GM23338 (cell line): ENCODE results near the gene CARD10. TPM values are rescaled to one million over a fixed set of nuclear protein-coding genes. Genes with fewer than 3 reads are reported as not detected.
"Not testable (repeated sequence)": the region's sequence is repeated elsewhere in the genome, so short reads cannot be mapped to it uniquely, and the experiment has no call there.

ENCODE experiments used
- ATAC-seq: fragments of 200-7000 bp; cut with Tn5 transposase; 3 replicates; pipeline ENCODE4 v1.9.1; 2020
- DNase-seq: peaks from one replicate; pipeline ENCODE4 v3.0.0-alpha.2; 2015; ENCODE audit warnings: low spot score
- H2AFZ ChIP-seq: fragments of 200-600 bp; sonication (generic); 2 replicates; pipeline ENCODE4 v1.8.0; 2016; ENCODE audit warnings: antibody characterized with exemption, mild to moderate bottlenecking, moderate library complexity
- H3F3A ChIP-seq: fragments of 200-600 bp; sonication (generic); replicated peaks from 2 replicates; pipeline ENCODE4 v1.8.0; 2017; ENCODE audit warnings: antibody characterized with exemption, mixed run types, low read depth
- H3K27ac ChIP-seq: fragments of 200-600 bp; sonication (generic); 2 replicates; pipeline ENCODE4 v1.6.1; 2016; ENCODE audit warnings: low read depth
- H3K27me3 ChIP-seq: fragments of 200-600 bp; sonication (generic); 2 replicates; pipeline ENCODE4 v1.8.0; 2016; ENCODE audit warnings: mild to moderate bottlenecking, mixed run types, moderate library complexity; ENCODE audit not compliant: insufficient read depth
- H3K36me3 ChIP-seq: fragments of 200-600 bp; sonication (generic); 2 replicates; pipeline ENCODE4 v1.8.0; 2016; ENCODE audit warnings: mild to moderate bottlenecking; ENCODE audit not compliant: insufficient read depth
- H3K4me1 ChIP-seq: fragments of 200-600 bp; sonication (generic); 2 replicates; pipeline ENCODE4 v1.8.0; 2016; ENCODE audit warnings: mild to moderate bottlenecking, moderate library complexity; ENCODE audit not compliant: insufficient read depth
- H3K4me2 ChIP-seq: fragments of 200-600 bp; sonication (generic); 2 replicates; pipeline ENCODE4 v1.7.1; 2017; ENCODE audit warnings: mixed run types
- H3K4me3 ChIP-seq: fragments of 200-600 bp; sonication (generic); 2 replicates; pipeline ENCODE4 v1.6.1; 2016; ENCODE audit warnings: mixed run types
- H3K79me2 ChIP-seq: fragments of 200-600 bp; sonication (generic); replicated peaks from 2 replicates; pipeline ENCODE4 v1.8.0; 2017; ENCODE audit warnings: mild to moderate bottlenecking; ENCODE audit not compliant: insufficient read depth
- H3K9me2 ChIP-seq: fragments of 200-600 bp; sonication (generic); 2 replicates; pipeline ENCODE4 v1.8.0; 2017; ENCODE audit not compliant: insufficient read depth
- H4K20me1 ChIP-seq: fragments of 200-600 bp; sonication (generic); replicated peaks from 2 replicates; pipeline ENCODE4 v1.8.0; 2017; ENCODE audit warnings: mild to moderate bottlenecking; ENCODE audit not compliant: insufficient read depth
- H3K27ac Mint-ChIP-seq: 2 replicates; pipeline ENCODE4 v1.8.0; 2020; ENCODE audit warnings: inconsistent platforms, mild to moderate bottlenecking, moderate library complexity, mixed read lengths
- H3K27me3 Mint-ChIP-seq: 3 replicates; pipeline ENCODE4 v1.8.0; 2022; ENCODE audit warnings: low read depth, mild to moderate bottlenecking, moderate library complexity, mixed read lengths, inconsistent platforms; ENCODE audit not compliant: insufficient read depth, poor library complexity
- H3K36me3 Mint-ChIP-seq: 3 replicates; pipeline ENCODE4 v1.8.0; 2021; ENCODE audit warnings: low read depth, mild to moderate bottlenecking, inconsistent platforms, moderate library complexity, mixed read lengths
- H3K4me1 Mint-ChIP-seq: 3 replicates; pipeline ENCODE4 v1.8.0; 2020; ENCODE audit warnings: mild to moderate bottlenecking, inconsistent platforms, mixed read lengths
- H3K4me3 Mint-ChIP-seq: 3 replicates; pipeline ENCODE4 v1.8.0; 2021; ENCODE audit warnings: moderate library complexity, mild to moderate bottlenecking, inconsistent platforms, mixed read lengths
- H3K9me3 Mint-ChIP-seq: 3 replicates; pipeline ENCODE4 v1.8.0; 2020; ENCODE audit warnings: moderate library complexity, mild to moderate bottlenecking, inconsistent platforms, mixed read lengths
- CTCF ChIP-seq, 2 experiments: fragments of 200-600 bp in 1 of 2; sonication (generic) in 1 of 2; conservative IDR thresholded peaks; 2 replicates each; pipeline versions ENCODE4 v1.5.1 to v1.6.1; 2016 to 2017; ENCODE audit warnings: antibody characterized with exemption in 2 of 2, low read depth in 2 of 2, mild to moderate bottlenecking in 2 of 2, moderate library complexity in 1 of 2
- EZH2 ChIP-seq: fragments of 200-600 bp; sonication (generic); IDR thresholded peaks from one replicate; pipeline ENCODE4 v1.8.0; 2017; ENCODE audit warnings: antibody characterized with exemption, mild to moderate bottlenecking, low read depth; ENCODE audit not compliant: unreplicated experiment
- EZH2phosphoT487 ChIP-seq: fragments of 200-600 bp; sonication (generic); IDR thresholded peaks from one replicate; pipeline ENCODE4 v1.8.1; 2018; ENCODE audit warnings: antibody characterized with exemption; ENCODE audit not compliant: unreplicated experiment
- NANOG ChIP-seq: IDR thresholded peaks from 2 replicates; pipeline ENCODE4 v1.6.1; 2016; ENCODE audit warnings: antibody characterized with exemption, borderline replicate concordance
- POLR2AphosphoS5 ChIP-seq: IDR thresholded peaks from 2 replicates; pipeline ENCODE4 v1.6.1; 2016; ENCODE audit warnings: antibody characterized with exemption, low read depth
- REST ChIP-seq: IDR thresholded peaks from one replicate; pipeline ENCODE4 v1.6.1; 2018; ENCODE audit warnings: antibody characterized with exemption; ENCODE audit not compliant: unreplicated experiment
- ZNF114 ChIP-seq: fragments of 250-450 bp; sonication (Bioruptor Pico); IDR thresholded peaks from 2 replicates; pipeline ENCODE4 v1.5.0; 2020; ENCODE audit warnings: mild to moderate bottlenecking, moderate library complexity
- polyA plus RNA-seq: library from polyadenylated mRNA; unstranded; fragments of >200 nt; fragmentation: Nextera tagmentation; extraction: Ambion mirVana; gene quantifications from 2 replicates; pipeline ENCODE4 v1.2.1, GENCODE V29; 2016
- total RNA-seq: library from RNA; depleted of rRNA; stranded (reverse); fragments of >200 nt; shearing (Covaris generic); gene quantifications from 2 replicates; pipeline ENCODE4 v1.2.3, GENCODE V29; 2014

Gene CARD10
- total and polyA plus RNA-seq, 2 experiments from 2014 or later = 5.4 to 17.2 TPM

- H4K20me1 ChIP-seq, H3K27me3 ChIP-seq, H3K36me3 Mint-ChIP-seq, H3K9me3 Mint-ChIP-seq, H3K4me3 ChIP-seq, ATAC-seq, H3K27ac Mint-ChIP-seq, H3K9me2 ChIP-seq, H3K4me2 ChIP-seq, H3K36me3 ChIP-seq, H3K79me2 ChIP-seq, H3K4me3 Mint-ChIP-seq, H3K27ac ChIP-seq, H2AFZ ChIP-seq, DNase-seq: not testable (repeated sequence)
- Histone ChIP-seq H3F3A (peaks cover 16% of the 10 kb centered on the region), H3K4me1 (peaks cover 33% of the 10 kb centered on the region)
- Mint-ChIP-seq H3K27me3 (peaks cover 23% of the 10 kb centered on the region), H3K4me1 (peaks cover 42% of the 10 kb centered on the region)
These were observed 31.7 kb upstream of the CARD10 start for GRCh38 chr22:37550921-37551320.

GRCh38 chr22:37549704-37550059 is 30.5 kb upstream of the CARD10 start:
- Histone ChIP-seq H3K4me3 (no peak overlapping the region), H3K79me2 (no peaks in the 10 kb centered on the region), H3K9me2 (no peaks in the 10 kb centered on the region), H3K36me3 (no peaks in the 10 kb centered on the region), H3K27ac (no peak overlapping the region), H3K4me1 (peaks cover 37% of the 10 kb centered on the region), H3F3A (peaks cover 19% of the 10 kb centered on the region), H3K4me2 (no peak overlapping the region), H4K20me1 (no peaks in the 10 kb centered on the region), H2AFZ (no peak overlapping the region), H3K27me3 (no peaks in the 10 kb centered on the region)
- TF ChIP-seq NANOG (no peak), EZH2phosphoT487 (no peak), CTCF (conservative IDR thresholded peaks at IDR 0.05; ENCODE audit: low read depth in 2 of 2) (peak in 1 of 2 experiments; percentile 25; a peak in 3 of 4 replicates), REST (no peak)
- ATAC-seq (no peak), DNase-seq (no peak)
- Mint-ChIP-seq H3K27ac (no peak overlapping the region), H3K4me3 (no peak overlapping the region), H3K9me3 (no peaks in the 10 kb centered on the region), H3K27me3 (peaks cover 19% of the 10 kb centered on the region), H3K36me3 (no peaks in the 10 kb centered on the region), H3K4me1 (peaks cover 42% of the 10 kb centered on the region)

GRCh38 chr22:37547251-37547741 is 28.1 kb upstream of the CARD10 start:
- DNase-seq (no peak), ATAC-seq (no peak)
- Histone ChIP-seq H2AFZ (peak overlapping the region; percentile 63; the same call in 1 of the 2 replicates), H3K4me3 (no peak overlapping the region; the same call in 1 of the 2 replicates), H3K27me3 (no peaks in the 10 kb centered on the region), H3F3A (peaks cover 15% of the 10 kb centered on the region), H3K4me2 (peak overlapping the region; percentile 92; the same call in 1 of the 2 replicates), H3K27ac (peak overlapping the region; percentile 97), H3K36me3 (no peaks in the 10 kb centered on the region), H3K4me1 (peaks cover 28% of the 10 kb centered on the region), H3K9me2 (no peaks in the 10 kb centered on the region), H4K20me1 (no peaks in the 10 kb centered on the region), H3K79me2 (no peaks in the 10 kb centered on the region)
- peaks cover 17% of the 10 kb centered on the region for H3K27me3 Mint-ChIP-seq
- no peak overlapping the region for H3K27ac Mint-ChIP-seq
- H3K4me3 Mint-ChIP-seq = no peak overlapping the region
- no peaks in the 10 kb centered on the region for H3K36me3 Mint-ChIP-seq
- H3K9me3 Mint-ChIP-seq = no peaks in the 10 kb centered on the region
- H3K4me1 Mint-ChIP-seq = peaks cover 33% of the 10 kb centered on the region
- TF ChIP-seq EZH2phosphoT487 (no peak), CTCF (conservative IDR thresholded peaks at IDR 0.05; ENCODE audit: low read depth in 2 of 2) (no peak), NANOG (no peak), POLR2AphosphoS5 (no peak), EZH2 (no peak), REST (no peak), ZNF114 (CRISPR knock-in tag) (no peak)
